GM21723 (cell line): ENCODE results near the gene ZP1.
A peak's percentile ranks its signal among the peaks of the same experiment; 100 is the strongest.
"Not testable (repeated sequence)": the region's sequence is repeated elsewhere in the genome, so short reads cannot be mapped to it uniquely, and the experiment has no call there.

Source experiments
- ATAC-seq: cut with Tn5 transposase; IDR thresholded peaks from one replicate; pipeline ENCODE4 v1.9.1; 2021; ENCODE audit warnings: mild to moderate bottlenecking, moderate library complexity; ENCODE audit not compliant: unreplicated experiment

ZP1 gene, protein sequence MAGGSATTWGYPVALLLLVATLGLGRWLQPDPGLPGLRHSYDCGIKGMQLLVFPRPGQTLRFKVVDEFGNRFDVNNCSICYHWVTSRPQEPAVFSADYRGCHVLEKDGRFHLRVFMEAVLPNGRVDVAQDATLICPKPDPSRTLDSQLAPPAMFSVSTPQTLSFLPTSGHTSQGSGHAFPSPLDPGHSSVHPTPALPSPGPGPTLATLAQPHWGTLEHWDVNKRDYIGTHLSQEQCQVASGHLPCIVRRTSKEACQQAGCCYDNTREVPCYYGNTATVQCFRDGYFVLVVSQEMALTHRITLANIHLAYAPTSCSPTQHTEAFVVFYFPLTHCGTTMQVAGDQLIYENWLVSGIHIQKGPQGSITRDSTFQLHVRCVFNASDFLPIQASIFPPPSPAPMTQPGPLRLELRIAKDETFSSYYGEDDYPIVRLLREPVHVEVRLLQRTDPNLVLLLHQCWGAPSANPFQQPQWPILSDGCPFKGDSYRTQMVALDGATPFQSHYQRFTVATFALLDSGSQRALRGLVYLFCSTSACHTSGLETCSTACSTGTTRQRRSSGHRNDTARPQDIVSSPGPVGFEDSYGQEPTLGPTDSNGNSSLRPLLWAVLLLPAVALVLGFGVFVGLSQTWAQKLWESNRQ

DNA sequence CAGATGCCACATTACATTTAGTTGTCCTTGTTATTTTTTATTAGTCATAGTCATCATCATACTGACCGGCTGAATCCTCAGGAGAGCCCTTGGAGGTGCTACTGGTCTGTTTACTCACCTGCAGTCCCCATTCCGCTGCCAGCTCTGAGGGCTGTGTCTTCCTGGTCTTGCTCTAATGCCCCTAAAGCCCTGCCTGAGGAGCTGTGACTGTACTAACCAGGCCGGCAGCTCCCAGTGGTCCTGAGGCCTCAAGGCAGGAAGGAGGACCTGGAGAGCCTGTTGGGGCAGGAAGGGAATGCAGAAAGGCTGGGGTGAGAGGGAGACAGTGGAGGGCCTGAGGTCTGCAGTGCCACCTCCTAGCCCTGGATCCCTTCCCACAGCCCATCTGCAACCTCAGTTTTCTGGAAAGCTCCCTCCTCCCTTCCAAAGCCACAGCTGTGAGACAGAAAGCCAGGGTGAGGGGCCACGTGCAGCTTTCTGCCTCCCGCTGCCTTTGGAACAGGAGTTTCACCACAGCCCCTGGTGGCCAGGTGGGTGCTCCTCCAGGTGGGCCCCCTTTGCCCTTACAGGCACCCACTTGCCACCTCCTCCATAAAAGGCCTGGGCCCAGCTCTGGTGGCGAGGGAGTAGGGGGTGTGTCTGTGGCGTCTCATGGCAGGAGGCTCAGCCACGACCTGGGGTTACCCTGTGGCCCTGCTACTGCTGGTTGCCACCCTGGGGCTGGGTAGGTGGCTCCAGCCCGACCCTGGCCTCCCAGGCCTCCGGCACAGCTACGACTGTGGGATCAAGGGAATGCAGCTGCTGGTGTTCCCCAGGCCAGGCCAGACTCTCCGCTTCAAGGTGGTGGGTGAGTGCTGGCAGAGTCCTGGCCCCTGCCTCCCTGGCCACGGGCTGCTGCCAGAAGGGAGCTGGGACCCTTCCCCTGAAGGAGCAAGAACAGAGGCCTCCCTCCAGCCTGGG lies at the start of gene ZP1:
TSS of gene ZP1 (plus strand) at position 632 of the 960 bp plus-strand sequence. CDS start at position 652, 20 bp downstream.
- no peak for ATAC-seq

GRCh38 chr11:60818057-60818456 lies 49.3 kb upstream of the ZP1 start:
- ATAC-seq = no peak

GRCh38 chr11:60821827-60822599 lies 45.3 kb upstream of the ZP1 start:
- ATAC-seq = no peak

- not testable (repeated sequence) for ATAC-seq
These were observed 43.5 kb upstream of the ZP1 start for GRCh38 chr11:60823745-60824306.

DNA sequence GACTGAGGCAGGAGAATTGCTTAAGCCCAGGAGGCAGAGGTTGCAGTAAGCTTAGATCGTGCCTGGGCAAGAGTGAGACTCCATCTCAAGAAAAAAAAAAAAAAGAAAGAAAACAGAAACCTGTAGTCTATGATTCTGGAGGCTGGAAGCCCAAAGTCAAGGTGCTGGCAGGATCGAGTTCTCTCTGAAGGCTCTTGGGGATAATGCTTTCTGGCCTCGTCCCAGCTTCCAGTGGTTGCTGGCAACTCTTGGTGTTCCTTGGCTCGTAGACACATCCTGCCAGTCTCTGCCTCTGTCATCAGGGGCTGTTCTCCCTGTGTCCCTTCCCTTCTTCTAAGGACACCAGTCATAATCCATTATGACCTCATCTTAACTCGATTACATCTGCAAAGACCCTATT lies 42.2 kb upstream of the ZP1 start:
- no peak for ATAC-seq

- ATAC-seq = no peak
These were observed 41.6 kb upstream of the ZP1 start for GRCh38 chr11:60825790-60826189.

GRCh38 chr11:60830478-60831142 lies 36.7 kb upstream of the ZP1 start:
- ATAC-seq = no peak

GRCh38 chr11:60831143-60831500 lies 36.2 kb upstream of the ZP1 start:
- ATAC-seq = no peak

GRCh38 chr11:60831501-60832079 lies 35.8 kb upstream of the ZP1 start:
- no peak for ATAC-seq

DNA sequence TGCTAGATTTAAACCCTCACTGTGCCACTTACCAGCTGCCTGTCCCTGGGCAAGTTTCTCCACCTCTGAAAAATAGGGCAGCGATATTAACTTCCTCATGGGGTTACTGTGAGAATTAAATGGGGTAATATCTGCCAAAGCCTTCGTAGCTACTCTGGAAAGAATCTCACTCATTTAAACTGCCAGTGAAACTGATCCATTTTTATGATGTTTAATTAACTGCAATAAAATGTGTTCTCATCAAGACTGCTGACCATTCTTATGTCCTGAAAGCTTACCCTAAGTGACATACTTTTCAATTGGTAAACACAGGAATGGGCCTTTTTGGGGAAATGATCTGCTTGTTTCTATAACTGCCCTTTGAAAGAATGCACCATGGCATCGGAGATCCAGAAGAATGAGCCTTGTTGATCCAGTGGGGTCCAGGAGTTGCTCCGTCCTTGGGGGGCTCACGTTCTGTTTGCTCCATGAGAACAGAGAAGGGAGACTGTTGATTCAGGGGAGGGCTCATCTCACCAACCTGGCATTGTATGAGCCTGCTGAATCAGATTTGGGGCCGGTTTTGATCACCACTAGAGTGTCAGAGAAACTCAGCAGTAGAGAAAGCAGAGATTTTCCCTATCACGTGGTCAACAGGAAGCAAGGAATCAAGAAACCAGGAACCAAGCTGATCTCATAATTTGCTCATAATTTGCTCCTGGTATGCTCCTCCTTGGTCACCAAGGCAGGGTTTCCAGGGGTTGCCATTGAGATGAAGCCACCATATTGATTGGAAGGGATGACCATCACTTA lies 32.4 kb upstream of the ZP1 start:
- ATAC-seq = no peak

DNA sequence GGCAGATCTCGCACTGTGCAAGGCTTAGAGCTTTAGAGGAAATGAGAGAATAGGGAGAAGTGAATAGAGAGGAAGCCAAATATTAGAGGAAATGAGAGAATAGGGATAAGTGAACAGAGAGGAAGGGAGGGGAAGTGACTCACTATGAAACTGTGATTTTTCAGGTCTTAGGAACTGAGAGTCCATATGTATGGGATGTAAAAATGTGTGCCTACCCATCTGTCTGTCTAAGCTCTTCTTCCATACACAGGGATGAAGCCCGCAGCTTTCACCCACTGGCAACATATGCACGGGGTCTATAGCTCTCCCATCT lies 31.9 kb upstream of the ZP1 start:
- ATAC-seq = no peak

GRCh38 chr11:60836866-60837515 lies 30.4 kb upstream of the ZP1 start:
- no peak for ATAC-seq

DNA sequence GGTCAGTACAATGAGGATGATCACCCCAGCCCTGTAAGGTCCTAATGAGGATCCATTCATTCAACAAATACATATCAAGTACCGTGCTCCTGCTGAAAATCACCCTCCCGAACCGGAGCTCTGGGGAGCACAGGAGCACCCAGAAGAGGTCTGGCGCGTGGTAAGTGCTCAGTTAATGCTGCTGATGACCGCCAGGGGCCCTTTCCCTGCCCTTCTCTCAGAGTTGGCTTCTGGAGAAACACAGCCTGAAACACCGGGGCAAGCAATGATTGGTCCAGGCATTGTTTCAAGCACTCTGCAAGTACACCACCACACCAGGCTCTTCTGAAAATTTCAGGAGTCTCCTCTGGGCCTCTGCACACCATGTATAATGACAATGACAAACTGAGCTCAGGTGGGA lies 29.2 kb upstream of the ZP1 start:
- ATAC-seq = no peak

DNA sequence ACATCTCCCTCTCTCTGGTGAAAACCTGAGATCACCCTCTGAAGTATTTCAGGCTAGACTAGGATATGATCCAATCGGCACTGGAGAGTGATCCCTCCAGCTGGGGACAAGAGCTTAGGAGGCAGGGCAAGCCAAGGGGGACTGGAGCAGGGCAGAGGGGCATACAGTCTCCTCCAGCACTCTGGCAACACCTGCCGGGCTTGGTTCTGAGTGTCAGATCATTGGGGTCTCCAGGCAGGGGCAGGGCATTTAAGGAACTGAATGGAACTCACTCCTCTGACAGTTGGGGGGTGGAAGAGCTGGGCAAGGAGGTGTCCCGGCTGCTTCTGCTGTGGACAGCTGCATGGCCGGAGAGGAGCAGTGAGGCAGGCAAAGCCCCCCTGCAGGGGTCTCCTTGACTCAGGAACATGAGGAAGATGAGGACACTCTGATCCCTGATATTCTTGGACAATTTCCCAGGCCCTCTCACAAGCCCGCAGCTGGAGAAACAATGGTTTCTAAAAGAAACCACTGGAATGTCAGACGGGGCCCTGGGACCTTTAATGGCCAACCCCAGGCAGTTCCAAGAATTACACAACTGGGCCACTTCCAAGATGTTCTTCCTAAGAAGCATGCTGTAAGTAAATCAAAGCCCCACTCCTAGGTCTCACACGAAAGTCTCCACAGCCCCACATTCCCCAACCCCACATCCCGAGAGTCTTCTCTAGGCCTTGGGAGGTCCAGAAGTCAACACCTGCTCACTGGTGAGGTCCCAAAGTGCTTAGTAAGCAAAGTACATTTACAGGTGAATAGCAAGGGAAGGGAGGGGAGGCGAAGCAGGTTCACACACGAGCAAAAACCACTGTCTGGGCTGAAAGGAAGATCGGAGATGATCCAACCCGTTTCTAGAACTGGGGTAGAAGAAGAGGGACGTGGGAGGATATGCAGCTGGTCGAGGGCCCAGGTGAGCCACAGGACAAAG lies 26.6 kb upstream of the ZP1 start:
- ATAC-seq = no peak

DNA sequence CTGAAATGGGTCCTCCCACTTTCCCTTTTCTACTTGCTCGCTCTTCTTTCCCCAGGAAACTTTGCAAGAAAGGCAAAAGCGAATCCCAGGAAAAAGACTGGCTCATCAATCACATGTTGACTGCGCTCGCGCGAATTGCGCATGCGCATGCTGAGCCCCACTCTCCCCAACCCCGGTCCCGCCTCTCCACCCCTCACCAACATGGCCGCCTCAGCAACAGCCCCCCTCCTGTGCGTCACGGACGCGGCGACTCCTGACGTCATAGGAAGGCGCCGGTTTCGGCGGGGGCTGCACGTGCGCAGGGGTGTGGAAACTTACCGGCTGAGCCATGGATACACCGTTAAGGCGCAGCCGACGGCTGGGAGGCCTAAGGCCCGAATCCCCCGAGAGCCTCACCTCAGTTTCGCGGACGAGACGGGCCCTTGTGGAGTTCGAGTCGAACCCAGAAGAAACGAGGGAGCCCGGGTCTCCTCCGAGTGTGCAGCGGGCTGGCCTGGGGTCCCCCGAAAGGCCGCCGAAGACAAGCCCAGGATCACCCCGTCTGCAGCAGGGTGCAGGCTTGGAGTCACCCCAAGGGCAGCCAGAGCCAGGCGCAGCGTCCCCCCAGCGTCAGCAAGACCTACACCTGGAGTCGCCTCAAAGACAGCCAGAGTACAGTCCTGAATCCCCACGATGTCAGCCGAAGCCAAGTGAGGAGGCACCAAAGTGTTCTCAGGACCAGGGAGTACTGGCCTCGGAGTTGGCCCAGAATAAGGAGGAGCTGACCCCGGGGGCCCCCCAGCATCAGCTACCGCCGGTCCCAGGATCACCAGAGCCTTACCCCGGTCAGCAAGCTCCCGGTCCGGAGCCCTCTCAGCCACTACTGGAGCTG lies 25.3 kb upstream of the ZP1 start, which contains the start of gene CCDC86:
TSS of gene CCDC86 (plus strand) at position 317 of the 871 bp plus-strand sequence. CDS start at position 329, 12 bp downstream.
- ATAC-seq = peak; percentile 79
